HTR-8/SVneo (cell line): Measurements from ENCODE around the gene ABCA7.
"Not testable (repeated sequence)": the region's sequence is repeated elsewhere in the genome, so short reads cannot be mapped to it uniquely, and the experiment has no call there.

Source experiments
- DNase-seq: peaks from one replicate; pipeline ENCODE4 v3.0.0; 2011; ENCODE audit warnings: low spot score, mixed read lengths; ENCODE audit not compliant: insufficient read length
- FAIRE-seq: peaks from 2 replicates; lab custom pipeline; 2011; peaks lifted over from hg19 to GRCh38; lab: Jason Lieb, UNC

Gene ABCA7

GRCh38 chr19:1111641-1112267 is 71.8 kb downstream of the ABCA7 start:
- FAIRE-seq = no peak

DNA sequence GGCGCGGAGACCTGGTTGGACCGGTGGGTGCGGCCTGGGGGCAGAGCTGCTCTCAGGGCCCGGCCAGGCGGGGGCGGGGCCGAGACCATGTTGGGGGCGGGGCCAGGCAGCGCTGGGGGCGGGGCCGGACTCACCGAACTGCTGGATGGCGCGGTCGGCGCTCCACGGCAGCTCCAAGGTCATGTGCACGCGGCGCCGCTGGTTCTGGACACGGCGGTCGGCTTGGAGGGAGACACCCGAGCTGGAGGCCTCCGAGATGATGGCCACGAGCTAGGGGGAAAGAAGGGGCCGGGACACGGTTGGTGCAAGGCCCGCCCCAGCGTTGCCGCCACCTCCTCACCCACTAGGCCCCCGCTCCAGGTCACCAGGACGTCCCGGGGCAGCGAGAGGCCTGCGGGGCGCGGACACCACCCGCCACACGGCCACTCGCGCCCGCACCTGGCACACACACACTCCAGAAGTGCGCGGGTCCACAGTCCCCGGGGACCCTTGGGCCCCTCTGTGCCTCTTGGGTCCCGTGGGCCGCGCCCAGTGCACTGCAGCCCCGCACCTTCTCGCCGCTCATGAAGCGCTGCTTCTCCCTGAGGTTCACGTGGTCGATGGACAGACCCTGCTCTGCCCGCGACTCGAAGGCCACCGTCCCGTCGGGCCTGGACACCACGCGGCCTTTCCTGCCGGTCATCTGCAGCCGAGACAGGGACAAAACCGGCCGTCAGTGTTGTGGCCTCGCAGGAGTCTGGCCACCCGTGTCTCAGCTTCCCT is 72.5 kb downstream of the ABCA7 start:
- no peak for DNase-seq
- FAIRE-seq = no peak

More at GRCh38 chr19:1111641-1112267, 71.8 kb downstream of the ABCA7 start:
- DNase-seq = no peak

DNA sequence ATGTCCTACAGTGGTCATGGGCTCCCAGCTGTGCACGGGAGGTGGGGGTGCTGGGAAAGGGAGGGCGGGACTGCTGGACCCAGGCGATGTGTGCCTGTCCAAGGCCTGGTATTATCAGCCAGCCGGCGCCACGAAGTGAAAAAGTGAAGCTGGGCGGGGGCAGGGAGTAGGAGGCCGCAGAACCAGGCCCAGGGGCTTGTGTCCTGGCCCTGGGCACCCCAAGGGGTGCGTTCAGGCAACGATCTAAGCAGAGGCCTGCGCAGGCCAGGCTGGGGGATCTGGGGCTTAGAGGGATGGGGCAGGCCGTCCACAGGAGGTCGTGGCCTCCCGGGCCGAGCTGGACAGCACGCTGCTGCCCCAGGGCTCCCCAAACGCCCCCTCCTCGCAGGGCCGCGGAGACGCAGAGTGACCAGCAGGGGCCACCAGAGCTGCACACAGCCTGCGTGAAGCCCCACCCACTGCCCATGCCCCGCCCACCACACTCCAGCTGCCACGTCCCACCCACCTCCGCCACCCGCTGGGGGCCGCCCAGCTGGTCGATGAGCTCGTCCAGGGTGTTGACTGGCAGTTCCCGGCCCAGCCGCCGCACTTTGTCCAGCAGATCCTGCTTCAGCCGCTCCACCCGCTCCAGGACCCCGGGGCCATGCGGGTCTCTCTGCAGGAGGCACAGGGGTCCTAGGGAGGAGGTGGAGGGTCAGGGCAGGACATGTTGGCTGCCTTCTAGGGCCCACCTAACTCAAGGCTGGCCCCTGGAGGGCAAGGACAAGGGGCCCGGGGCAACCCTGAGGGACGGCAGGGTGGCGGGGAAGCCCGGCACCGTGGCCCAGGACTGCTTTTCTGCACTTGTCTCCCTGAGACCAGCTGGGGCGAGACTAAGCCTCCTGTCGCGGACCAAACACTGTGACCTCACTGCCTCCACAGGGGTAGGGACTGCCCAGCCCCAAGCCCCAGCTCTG is 73.4 kb downstream of the ABCA7 start:
- DNase-seq (peak; percentile 83), FAIRE-seq (peak; percentile 83)

DNA sequence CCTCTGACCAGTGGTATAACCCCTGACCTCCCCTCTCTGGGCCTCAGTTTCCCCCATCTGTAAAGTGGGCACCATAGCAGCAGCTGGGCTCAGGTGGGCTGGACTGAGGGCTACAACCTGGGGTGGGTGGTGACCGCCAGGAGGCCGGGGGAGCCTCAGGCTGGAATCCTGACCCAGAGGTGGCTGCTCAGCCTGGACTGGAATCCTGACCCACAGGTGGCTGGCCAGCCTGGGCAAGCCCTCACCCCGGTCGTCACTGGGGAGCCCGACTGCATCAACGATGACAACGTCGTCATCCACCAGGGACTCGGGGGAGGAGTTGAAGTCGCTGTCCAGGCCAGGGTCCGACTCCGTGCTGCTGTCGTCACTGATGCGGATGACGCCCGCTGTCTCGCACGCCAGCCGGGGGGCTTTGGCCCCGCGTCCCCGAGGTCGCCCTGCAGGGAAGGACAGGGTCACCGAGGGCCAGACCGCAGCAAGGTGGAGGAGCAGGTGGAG is 74.1 kb downstream of the ABCA7 start:
- DNase-seq (no peak), FAIRE-seq (no peak)

- not testable (repeated sequence) for DNase-seq, FAIRE-seq
Observed at GRCh38 chr19:1114728-1115127, 74.8 kb downstream of the ABCA7 start.
